ENCODE results near the gene TRNP1.

DNA sequence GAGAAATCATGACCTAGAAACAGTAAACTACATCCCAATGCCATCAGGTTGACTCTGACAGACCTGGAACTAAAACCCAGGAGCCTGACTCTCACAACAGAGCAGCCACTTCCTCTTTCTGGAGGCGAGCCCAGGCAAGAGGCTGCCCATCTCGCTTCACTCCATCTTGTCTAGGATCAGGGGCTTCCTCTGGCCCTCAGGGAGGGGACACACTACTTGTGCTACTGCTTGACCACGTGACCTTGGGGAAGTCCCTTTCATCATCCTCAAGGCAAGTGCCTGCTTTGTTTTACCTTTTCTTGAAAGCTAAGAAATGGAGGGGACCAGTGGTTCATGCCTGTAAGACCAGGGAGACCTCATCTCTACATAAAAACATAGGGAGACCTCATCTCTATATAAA is 21.8 kb downstream of the TRNP1 start:
- no peak for TF ChIP-seq CTCF (optimal IDR thresholded peaks at IDR 0.05 in 1 of 3, IDR thresholded peaks at IDR 0.05 in 1 of 3, conservative IDR thresholded peaks at IDR 0.05 in 1 of 3; ENCODE audit: extremely low read depth in 1 of 3, insufficient read depth in 2 of 3, low read length in 3 of 3)
- no peak for TF ChIP-seq EZH2 (IDR thresholded peaks at IDR 0.05; ENCODE audit: low read length)

All from keratinocyte (primary cell).